Hippocampal formation (tissue), 2 donors: ENCODE measurements around the gene SGK1.
"Not testable (repeated sequence)": the region's sequence is repeated elsewhere in the genome, so short reads cannot be mapped to it uniquely, and the experiment has no call there.

Source experiments
- DNase-seq, 2 donors: peaks; one replicate each; lab custom pipeline; 2025; lab: John Stamatoyannopoulos, UW

SGK1 gene

GRCh38 chr6:134253681-134254080 lies 64.2 kb downstream of the SGK1 start:
- peak; percentile 46 to 49 for DNase-seq

DNA sequence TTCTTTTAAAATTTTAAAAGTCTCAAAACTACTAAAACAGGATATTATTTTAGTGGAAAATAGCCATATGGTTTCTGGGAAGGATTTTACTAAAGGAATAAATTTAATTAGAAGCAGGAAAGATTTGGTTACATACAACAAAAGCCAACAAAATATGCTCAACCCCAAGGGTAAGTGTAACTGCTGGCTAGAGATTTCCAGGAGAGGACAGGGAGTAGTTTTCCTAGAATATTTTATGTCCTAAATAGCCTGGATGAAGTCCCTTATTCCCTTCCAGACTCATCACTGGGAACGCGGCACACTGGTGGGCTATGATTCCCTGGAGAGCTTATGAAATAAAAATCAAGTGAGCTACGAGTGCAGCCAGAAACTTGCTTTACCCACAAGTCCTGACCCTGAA lies 66.6 kb downstream of the SGK1 start:
- DNase-seq = no peak

DNA sequence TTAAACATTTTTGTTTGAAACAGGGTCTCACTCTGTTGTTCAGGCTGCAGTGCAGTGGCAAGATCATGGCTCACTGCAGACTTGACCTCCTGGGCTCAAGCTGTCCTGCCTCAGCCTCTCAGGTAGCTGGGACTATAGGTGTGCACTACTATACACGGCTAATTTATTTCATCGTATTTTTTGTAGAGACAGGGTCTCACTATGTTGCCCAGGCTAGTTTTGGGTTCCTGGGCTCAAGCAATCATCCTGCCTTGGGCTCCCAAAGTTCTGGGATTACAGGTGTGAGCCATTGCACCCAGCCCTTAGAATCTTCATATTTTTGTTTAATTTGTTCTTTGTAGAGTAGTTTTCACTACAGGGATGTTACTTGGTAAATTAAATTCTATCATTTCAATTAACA lies 67.1 kb downstream of the SGK1 start:
- DNase-seq = no peak

- no peak for DNase-seq
Observed at GRCh38 chr6:134249759-134250602, 67.9 kb downstream of the SGK1 start.

DNA sequence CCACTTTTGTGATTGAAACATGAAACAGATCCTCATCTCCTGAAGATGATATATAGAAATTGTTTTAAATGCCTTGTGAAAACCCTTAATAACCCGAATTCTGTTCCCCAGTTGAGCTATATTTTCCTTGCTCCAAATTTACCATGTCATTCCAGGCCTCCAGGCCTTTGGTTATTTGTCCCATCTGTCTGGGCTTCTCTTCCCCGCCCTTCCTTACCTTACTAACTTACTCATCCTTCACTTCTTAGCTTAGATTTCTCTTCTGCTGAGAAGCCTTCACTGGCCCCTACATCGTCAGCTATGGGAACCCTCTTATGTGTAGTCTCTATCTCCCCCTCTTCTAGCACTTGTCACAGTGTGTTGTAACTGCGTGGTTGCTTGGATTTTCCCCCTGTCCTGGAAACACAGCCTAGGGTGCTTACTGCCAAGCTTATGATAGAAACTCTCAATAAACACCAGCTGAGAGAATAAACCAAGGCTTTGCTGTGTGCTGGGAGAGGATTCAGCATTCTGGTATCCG lies 68.6 kb downstream of the SGK1 start:
- DNase-seq = peak in 1 of 2 donors; percentile 47

DNA sequence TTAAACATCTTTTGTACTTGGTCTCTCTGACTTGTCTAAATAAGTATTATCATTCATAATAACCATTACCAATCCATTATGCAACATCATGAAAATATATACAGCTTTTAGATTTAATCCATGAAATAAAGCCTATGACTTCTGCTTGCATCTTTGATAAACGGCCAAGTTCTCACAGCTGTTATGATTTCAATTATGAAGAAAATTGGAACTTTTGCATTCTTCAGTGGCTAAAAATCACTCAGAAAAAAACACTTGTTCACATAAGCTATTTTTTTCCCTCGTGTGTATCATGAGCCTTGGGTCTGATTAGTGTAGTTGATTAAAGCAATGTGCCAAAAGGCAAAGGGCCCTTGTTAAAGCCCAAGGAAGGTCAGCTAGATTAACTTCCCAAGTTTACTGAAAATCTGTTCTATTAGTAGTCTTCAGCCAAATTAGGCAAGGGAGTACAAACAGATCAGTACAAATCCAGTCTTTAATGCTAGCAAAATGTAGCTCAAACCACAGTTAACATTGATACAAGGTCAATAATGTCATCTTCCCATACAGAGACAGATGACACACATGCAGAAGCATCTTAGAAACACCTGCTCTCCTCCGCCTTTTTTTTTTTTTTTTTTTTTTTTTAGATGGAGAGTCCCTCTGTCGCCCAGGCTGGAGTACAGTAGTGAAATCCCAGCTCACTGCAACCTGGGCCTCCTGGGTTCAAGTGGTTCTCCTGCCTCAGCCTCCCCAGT lies 69.9 kb downstream of the SGK1 start:
- DNase-seq = no peak

GRCh38 chr6:134247231-134247833 lies 70.6 kb downstream of the SGK1 start:
- DNase-seq = no peak

DNA sequence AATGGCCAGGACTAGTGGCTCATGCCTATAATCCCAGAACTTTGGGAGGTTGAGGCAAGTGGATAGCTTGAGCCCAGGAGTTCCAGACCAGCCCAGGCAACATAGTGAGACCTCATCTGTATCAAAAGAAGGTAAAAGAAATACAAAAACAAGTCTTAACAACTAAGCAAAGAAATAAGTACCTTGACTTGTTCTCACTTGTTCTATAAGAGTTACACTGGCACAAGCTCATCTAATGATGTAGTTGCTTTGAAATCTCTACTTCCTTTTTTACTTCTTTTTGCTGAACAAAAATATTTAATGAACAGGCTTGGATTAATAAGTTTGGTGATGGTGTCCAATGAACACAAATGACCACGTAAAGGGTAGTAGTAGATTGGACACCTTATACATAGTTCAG lies 72.2 kb downstream of the SGK1 start:
- DNase-seq = no peak

DNA sequence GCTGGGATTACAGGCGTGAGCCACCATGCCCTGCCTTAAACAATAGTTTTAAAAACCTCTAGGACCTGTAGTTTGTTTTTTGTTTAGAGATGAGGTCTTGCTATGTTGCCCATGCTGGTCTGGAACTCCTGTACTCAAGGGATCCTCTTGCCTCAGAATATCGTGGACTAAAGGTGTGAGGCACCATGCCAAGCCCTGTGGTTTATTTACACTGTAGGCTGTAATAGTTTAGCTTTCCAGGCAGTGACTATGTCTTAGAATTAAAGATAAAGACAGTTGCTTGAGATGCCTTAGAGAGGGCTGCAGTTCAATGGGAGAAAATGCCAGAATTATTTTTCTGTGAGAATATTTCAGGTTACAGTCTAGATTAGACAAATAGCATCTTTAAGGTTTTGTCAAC lies 72.9 kb downstream of the SGK1 start:
- no peak for DNase-seq

DNA sequence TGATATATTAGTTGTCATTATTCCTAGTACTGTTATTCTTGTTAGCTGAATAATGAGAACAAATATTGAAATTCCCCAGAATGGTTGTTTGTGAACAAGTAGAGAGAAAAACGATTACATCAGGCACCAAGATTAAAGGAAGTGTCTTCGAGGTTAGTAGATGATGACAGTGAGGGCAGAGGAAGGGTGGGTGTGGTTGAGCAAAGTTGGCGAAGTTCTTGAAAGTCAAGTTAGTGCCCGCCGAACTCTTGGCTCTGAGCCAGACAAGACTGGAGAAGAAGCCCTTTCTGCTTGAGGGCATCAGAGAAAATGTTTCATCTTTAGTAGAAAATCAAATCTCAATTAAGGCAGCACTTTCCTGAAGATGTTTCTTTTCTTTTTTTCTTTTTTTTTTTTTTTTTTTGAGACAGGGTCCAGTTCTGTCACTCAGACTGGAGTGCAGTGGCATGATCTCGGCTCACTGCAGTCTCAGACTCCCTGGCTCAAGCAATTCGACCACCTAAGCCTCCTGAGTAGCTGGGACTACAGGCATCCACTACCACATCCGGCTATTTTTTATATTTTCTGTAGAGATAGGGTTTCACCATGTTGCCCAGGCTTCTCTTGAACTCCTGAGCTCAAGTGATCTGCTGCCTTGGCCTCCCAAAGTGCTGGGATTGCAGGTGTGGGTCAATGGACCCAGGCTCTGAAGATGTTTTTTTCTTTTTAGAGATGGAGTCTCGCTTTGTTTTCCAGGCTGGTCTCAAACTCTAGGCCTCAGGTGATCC lies 77.1 kb downstream of the SGK1 start:
- no peak for DNase-seq

GRCh38 chr6:134238960-134239795 lies 78.7 kb downstream of the SGK1 start:
- no peak for DNase-seq

GRCh38 chr6:134238006-134238405 lies 79.9 kb downstream of the SGK1 start:
- DNase-seq = no peak

DNA sequence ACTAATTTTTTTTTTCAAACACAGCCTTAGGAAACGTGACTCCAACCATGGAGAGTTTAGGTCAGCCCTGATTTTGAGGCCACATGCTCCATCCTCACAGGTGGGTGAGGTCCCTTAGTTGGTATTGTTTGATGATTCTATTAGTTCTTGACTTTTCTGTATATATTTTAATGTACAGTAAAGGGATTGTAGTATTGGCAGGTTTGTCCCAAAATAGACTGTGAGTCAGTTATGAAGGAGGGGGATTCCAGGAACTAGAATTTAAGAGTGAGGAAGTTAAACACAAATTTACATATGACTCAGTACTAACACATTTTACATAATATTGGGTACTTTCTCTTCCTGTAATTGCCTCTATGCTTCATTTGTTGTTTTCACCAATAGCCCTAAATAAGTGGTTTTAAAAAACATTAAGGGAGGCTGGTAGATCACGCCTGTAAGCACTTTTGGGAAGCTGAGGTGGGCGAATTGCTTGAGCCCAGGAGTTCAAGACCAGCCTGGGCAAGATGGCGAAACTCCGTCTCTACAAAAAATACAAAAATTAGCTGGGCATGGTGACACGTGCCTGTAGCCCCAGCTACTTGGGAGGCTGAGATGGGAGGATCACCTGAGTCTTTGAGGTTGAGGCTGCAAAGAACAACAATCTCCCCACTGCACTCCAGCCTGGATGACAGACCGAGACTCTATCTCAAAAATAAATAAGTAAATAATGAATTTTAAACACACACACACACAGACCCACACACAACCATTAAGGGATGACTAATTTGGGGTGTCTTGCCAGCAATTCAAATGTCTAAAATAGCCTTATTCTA lies 81.8 kb downstream of the SGK1 start:
- DNase-seq = no peak

- DNase-seq = not testable (repeated sequence)
Observed at GRCh38 chr6:134235334-134235733, 82.6 kb downstream of the SGK1 start.

GRCh38 chr6:134233180-134233955 lies 84.5 kb downstream of the SGK1 start:
- DNase-seq = no peak

DNA sequence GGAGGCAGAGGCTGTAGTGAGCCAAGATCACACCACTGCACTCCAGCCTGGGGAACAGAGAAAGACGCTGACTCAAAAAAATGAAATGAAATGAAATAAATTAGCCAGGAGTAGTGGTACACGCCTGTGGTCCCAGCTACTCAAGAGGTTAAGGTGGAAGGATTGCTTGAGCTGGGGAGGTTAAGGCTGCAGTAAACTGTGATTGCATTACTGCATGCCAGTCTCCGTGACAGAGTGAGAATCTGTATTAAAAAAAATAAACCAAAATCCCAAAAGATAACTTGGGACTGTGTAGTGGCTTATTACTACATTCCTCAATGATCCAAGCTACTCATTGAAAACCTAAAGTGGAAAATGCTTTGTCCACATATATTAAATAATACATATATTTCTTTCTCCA lies 87.0 kb downstream of the SGK1 start:
- no peak for DNase-seq

- peak in 1 of 2 donors; percentile 33 for DNase-seq
Observed at GRCh38 chr6:134230087-134230700, 87.7 kb downstream of the SGK1 start.

DNA sequence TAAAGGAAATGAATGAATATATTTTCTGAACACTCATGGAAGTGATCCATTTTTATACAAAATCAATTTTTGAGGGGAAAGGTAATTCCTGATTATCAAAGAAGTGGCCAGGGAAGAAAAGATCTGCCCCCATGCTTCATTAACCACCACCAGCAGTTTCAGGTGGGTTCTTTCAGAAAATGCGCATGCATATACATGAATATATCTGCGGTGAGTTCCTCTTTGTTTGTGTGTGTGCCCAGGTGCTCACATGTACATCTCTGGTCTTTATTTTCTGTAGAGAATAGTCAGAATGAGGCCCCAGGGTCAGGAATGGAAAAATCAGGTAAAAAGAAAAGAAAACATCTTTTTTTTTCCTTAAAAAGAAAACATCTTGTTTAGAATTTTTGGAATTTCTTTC lies 88.4 kb downstream of the SGK1 start:
- no peak for DNase-seq
